Vagina (tissue), 2 donors: Measurements from ENCODE around the gene PTGER3.

Source experiments
- CTCF ChIP-seq, 3 experiments: fragments of 450-650 bp in 2 of 3; fragments of 200-600 bp in 1 of 3; sonication (generic) in 1 of 3; IDR thresholded peaks; one replicate each; pipeline ENCODE4 v1.5.1; 2017 to 2019; ENCODE audit warnings: antibody characterized with exemption in 3 of 3, mild to moderate bottlenecking in 2 of 3, moderate library complexity in 2 of 3
- POLR2AphosphoS5 ChIP-seq, 2 donors: sonication (generic); formaldehyde crosslinking; IDR thresholded peaks; one replicate each; pipeline ENCODE4 v1.9.0; 2017; ENCODE audit warnings: antibody characterized with exemption in 2 of 2, mild to moderate bottlenecking in 2 of 2, low read depth in 1 of 2; ENCODE audit not compliant: insufficient read depth in 1 of 2

- TF ChIP-seq CTCF (IDR thresholded peaks at IDR 0.05) (no peak), POLR2AphosphoS5 (IDR thresholded peaks at IDR 0.05; ENCODE audit: insufficient read depth in 1 of 2, low read depth in 1 of 2) (no peak)
Observed at GRCh38 chr1:71053758-71054157, 6.1 kb upstream of the PTGER3 start.
